Measurements from ENCODE around the gene PCDH9. TPM values are rescaled to one million over a fixed set of nuclear protein-coding genes. Genes with fewer than 3 reads are reported as not detected.

PCDH9 gene
- total and polyA plus RNA-seq, 10 of the 15 experiments (the other 5 are each of a cell fraction or from before 2014, with no cell fraction given) = 0.02 to 2.3 (median 0.05) TPM; not detected in 1

DNA sequence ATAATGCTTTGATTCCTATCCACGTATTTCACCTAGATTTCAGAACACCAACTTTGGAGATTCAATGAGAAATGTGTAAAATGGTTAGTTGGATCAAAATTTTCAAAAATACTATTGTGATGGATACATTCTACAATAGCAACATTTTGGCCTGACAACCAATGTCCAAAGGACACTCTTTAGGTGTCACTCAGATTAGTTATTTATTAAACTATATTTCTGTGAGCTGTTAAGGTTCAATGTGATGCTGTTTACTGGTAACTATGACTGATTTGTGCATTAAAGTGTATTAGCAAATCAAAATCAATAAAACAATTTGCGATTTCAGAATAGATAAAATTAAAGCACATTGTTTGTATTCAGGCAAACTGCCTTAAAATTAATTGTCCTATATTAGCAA lies 149.8 kb downstream of the PCDH9 start (continued):
- TF ChIP-seq, protein P1, sequence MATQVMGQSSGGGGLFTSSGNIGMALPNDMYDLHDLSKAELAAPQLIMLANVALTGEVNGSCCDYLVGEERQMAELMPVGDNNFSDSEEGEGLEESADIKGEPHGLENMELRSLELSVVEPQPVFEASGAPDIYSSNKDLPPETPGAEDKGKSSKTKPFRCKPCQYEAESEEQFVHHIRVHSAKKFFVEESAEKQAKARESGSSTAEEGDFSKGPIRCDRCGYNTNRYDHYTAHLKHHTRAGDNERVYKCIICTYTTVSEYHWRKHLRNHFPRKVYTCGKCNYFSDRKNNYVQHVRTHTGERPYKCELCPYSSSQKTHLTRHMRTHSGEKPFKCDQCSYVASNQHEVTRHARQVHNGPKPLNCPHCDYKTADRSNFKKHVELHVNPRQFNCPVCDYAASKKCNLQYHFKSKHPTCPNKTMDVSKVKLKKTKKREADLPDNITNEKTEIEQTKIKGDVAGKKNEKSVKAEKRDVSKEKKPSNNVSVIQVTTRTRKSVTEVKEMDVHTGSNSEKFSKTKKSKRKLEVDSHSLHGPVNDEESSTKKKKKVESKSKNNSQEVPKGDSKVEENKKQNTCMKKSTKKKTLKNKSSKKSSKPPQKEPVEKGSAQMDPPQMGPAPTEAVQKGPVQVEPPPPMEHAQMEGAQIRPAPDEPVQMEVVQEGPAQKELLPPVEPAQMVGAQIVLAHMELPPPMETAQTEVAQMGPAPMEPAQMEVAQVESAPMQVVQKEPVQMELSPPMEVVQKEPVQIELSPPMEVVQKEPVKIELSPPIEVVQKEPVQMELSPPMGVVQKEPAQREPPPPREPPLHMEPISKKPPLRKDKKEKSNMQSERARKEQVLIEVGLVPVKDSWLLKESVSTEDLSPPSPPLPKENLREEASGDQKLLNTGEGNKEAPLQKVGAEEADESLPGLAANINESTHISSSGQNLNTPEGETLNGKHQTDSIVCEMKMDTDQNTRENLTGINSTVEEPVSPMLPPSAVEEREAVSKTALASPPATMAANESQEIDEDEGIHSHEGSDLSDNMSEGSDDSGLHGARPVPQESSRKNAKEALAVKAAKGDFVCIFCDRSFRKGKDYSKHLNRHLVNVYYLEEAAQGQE (IDR thresholded peaks at IDR 0.05; ENCODE audit: low read depth, low read length) = no peak
- TF ChIP-seq MTA2 (IDR thresholded peaks at IDR 0.05; ENCODE audit: low read depth) (no peak), JUND (IDR thresholded peaks at IDR 0.05; ENCODE audit: low read depth, low read length) (no peak), KLF5 (IDR thresholded peaks at IDR 0.05; ENCODE audit: partially characterized antibody) (no peak)

DNA sequence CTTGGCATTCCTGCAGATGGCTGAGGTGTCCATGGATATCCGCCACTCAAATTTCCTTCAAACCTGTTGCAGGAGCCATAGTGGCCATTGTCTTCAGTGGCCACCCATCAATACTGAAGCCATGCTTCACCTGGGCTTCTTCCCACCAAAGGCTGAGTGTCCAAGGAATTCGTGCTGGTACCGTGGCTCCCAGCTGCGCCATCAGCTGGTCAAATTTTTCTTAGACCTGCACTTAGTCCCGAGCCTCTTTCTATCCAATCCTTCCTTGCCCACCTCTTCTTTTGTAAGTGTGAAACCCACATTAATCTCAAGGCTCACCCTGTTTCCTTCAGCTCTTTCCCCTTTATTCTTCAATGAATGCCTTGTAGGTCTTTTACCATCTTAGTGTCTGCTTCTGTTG lies 152.1 kb downstream of the PCDH9 start:
- H4K20me1 ChIP-seq (ENCODE audit: control insufficient read depth, insufficient read depth) = no peaks in the 10 kb centered on the region
- no peak overlapping the region for H3K27ac ChIP-seq (ENCODE audit: control insufficient read depth, insufficient read depth)
- no peaks in the 10 kb centered on the region for H3K9me3 ChIP-seq (replicated peaks; ENCODE audit: control insufficient read depth, insufficient read depth, low read length)
- no peak for ATAC-seq
- H3K9ac ChIP-seq (ENCODE audit: control insufficient read depth, insufficient read depth, low read length) = no peak overlapping the region
- no peaks in the 10 kb centered on the region for H3K4me1 ChIP-seq (ENCODE audit: control insufficient read depth, insufficient read depth, low read length)
- POLR2A ChIA-PET = no interaction called here
- no peak overlapping the region for H3K4me3 ChIP-seq
- RAD21 ChIA-PET (ENCODE audit: unreplicated experiment) = no interaction called here
- H3K4me2 ChIP-seq (ENCODE audit: control insufficient read depth, insufficient read depth) = no peak overlapping the region
- H3K27me3 ChIP-seq (replicated peaks in 1 of 2; ENCODE audit: control insufficient read depth in 2 of 2, insufficient read depth in 2 of 2, low read length in 1 of 2) = no peaks in the 10 kb centered on the region
- intact Hi-C loops (cut with micrococcal nuclease; ENCODE audit: unreplicated experiment) = no loop called here
- CTCF ChIA-PET = no interaction called here
- FAIRE-seq = no peak
- no peaks in the 10 kb centered on the region for H3K36me3 ChIP-seq (ENCODE audit: control insufficient read depth in 2 of 2, insufficient read depth in 2 of 2, low read length in 1 of 2)
- no peak overlapping the region for H2AFZ ChIP-seq (ENCODE audit: control insufficient read depth, low read depth, low read length)
- no peak for DNase-seq (ENCODE audit: low read depth, low spot score)
- no peak for TF ChIP-seq SREBF2 (IDR thresholded peaks at IDR 0.05; ENCODE audit: low read length)
- TF ChIP-seq SIN3A (IDR thresholded peaks at IDR 0.05; ENCODE audit: low read depth, low read length) = no peak
- no peak for TF ChIP-seq SMC3 (IDR thresholded peaks at IDR 0.05; ENCODE audit: borderline replicate concordance, low read length)
- no TSS peak for BruUV-seq (replicated peaks)
- in situ Hi-C loops (cut with MboI) = no loop called here
- H3K79me2 ChIP-seq (ENCODE audit: control insufficient read depth, insufficient read depth, low read length) = no peaks in the 10 kb centered on the region
- SMC1A ChIA-PET (ENCODE audit: uncharacterized antibody, unreplicated experiment) = interaction anchor here (0.9 to 1.2 kb wide), 2 partner anchors 190 to 460 kb away, joined by 3 read pairs; no protein-coding TSS in a partner anchor
- 5% methylated on average over 5 of the region's 5 CpGs for WGBS (ENCODE audit: insufficient coverage, insufficient replicate concordance, low lambda C conversion rate, missing lambda C conversion rate)
